PC-3 (cell line): ENCODE measurements around the gene KCNJ13. TPM values are rescaled to one million over a fixed set of nuclear protein-coding genes. Genes with fewer than 3 reads are reported as not detected.
"Not testable (repeated sequence)": the region's sequence is repeated elsewhere in the genome, so short reads cannot be mapped to it uniquely, and the experiment has no call there.

ENCODE experiments used
- ATAC-seq: fragments of 200-7000 bp; cut with Tn5 transposase; 2 replicates; pipeline ENCODE4 v1.9.1; 2020; ENCODE audit warnings: mild to moderate bottlenecking, moderate library complexity
- BruUV-seq: library from RNA; stranded (reverse); fragments of 400-500 nt; replicated peaks from 2 replicates; lab custom pipeline; 2021; lab: Mats Ljungman, UMichigan
- CTCF ChIA-PET: fragments of 300-600 bp; sonication (Branson Sonifier 250); formaldehyde crosslinking; loops from one replicate; lab custom pipeline; 2022; ENCODE audit warnings: antibody characterized with exemption; lab: Charles Lee
- POLR2A ChIA-PET: fragments of 300-600 bp; sonication (Branson Sonifier 250); formaldehyde crosslinking; loops from one replicate; lab custom pipeline; 2022; ENCODE audit warnings: antibody characterized with exemption; ENCODE audit not compliant: unreplicated experiment; lab: Charles Lee
- DNase-seq: peaks from one replicate; pipeline ENCODE4 v3.0.0-alpha.2; 2015
- H2AFZ ChIP-seq: fragments of 300-600 bp; sonication (generic); 2 replicates; pipeline ENCODE4 v1.6.0; 2016; ENCODE audit warnings: antibody characterized with exemption, low read length
- H3F3A ChIP-seq: fragments of 300-600 bp; sonication (generic); one replicate; pipeline ENCODE4 v1.6.0; 2017; ENCODE audit warnings: antibody characterized with exemption, low read length, control low read depth, mild to moderate bottlenecking; ENCODE audit not compliant: unreplicated experiment
- H3K27ac ChIP-seq: fragments of 300-600 bp; sonication (generic); 2 replicates; pipeline ENCODE4 v1.5.1; 2016; ENCODE audit warnings: mild to moderate bottlenecking, low read length
- H3K27me3 ChIP-seq: fragments of 300-600 bp; sonication (generic); 2 replicates; pipeline ENCODE4 v1.6.1; 2016; ENCODE audit warnings: low read length, mixed read lengths
- H3K36me3 ChIP-seq: fragments of 300-600 bp; sonication (generic); 2 replicates; pipeline ENCODE4 v1.6.1; 2016; ENCODE audit warnings: low read depth, mixed run types, low read length, mixed read lengths
- H3K4me1 ChIP-seq: fragments of 300-600 bp; sonication (generic); 2 replicates; pipeline ENCODE4 v1.5.1; 2016; ENCODE audit warnings: low read length; ENCODE audit not compliant: insufficient read depth
- H3K4me2 ChIP-seq: fragments of 300-600 bp; sonication (generic); 2 replicates; pipeline ENCODE4 v1.6.0; 2016; ENCODE audit warnings: low read length
- H3K4me3 ChIP-seq: fragments of 300-600 bp; sonication (generic); 2 replicates; pipeline ENCODE4 v1.5.1; 2016; ENCODE audit warnings: mild to moderate bottlenecking, low read length, mixed read lengths
- H3K79me2 ChIP-seq: fragments of 300-600 bp; sonication (generic); 2 replicates; pipeline ENCODE4 v1.6.1; 2017; ENCODE audit warnings: low read length, mixed read lengths
- H3K9ac ChIP-seq: fragments of 300-600 bp; sonication (generic); 2 replicates; pipeline ENCODE4 v1.6.0; 2016; ENCODE audit warnings: mild to moderate bottlenecking, low read length
- H3K9me2 ChIP-seq: fragments of 300-600 bp; sonication (generic); replicated peaks from 2 replicates; pipeline ENCODE4 v1.6.1; 2016; ENCODE audit warnings: mixed run types, low read length, mixed read lengths
- H3K9me3 ChIP-seq: fragments of 300-600 bp; sonication (generic); 2 replicates; pipeline ENCODE4 v1.6.1; 2016; ENCODE audit warnings: low read length, mixed read lengths
- H4K20me1 ChIP-seq: fragments of 300-600 bp; sonication (generic); 2 replicates; pipeline ENCODE4 v1.6.1; 2016; ENCODE audit warnings: low read length, mixed read lengths
- CTCF ChIP-seq: fragments of 300-600 bp; sonication (generic); conservative IDR thresholded peaks from 2 replicates; pipeline ENCODE4 v1.5.1; 2017; ENCODE audit warnings: antibody characterized with exemption, low read depth, mild to moderate bottlenecking, low read length
- EZH2 ChIP-seq: fragments of 300-600 bp; sonication (generic); IDR thresholded peaks from one replicate; pipeline ENCODE4 v1.6.1; 2017; ENCODE audit warnings: antibody characterized with exemption, mild to moderate bottlenecking, low read length; ENCODE audit not compliant: unreplicated experiment
- EZH2phosphoT487 ChIP-seq: fragments of 300-600 bp; sonication (generic); IDR thresholded peaks from 2 replicates; pipeline ENCODE4 v1.6.1; 2018; ENCODE audit warnings: mild to moderate bottlenecking, antibody characterized with exemption, low read length, borderline replicate concordance
- intact Hi-C: fragments of 100-400 bp; cut with micrococcal nuclease; formaldehyde crosslinking; loops from 2 replicates; pipeline ENCODE4 v1.9.0; 2023
- total RNA-seq: library from RNA; depleted of rRNA; stranded (reverse); fragments of >200 nt; gene quantifications from 2 replicates; pipeline ENCODE4 v1.2.3, GENCODE V29; 2014; rRNA removed

KCNJ13 gene
- total RNA-seq, 1 experiment from 2014 or later = not detected

- no peak for TF ChIP-seq CTCF
- TF ChIP-seq EZH2phosphoT487 = no peak
- TF ChIP-seq EZH2 = no peak
- H3K27ac ChIP-seq = no peak overlapping the region
- H3K9me3 ChIP-seq = no peaks in the 10 kb centered on the region
- ChIA-PET CTCF (no interaction called here), POLR2A (no interaction called here)
- no peak for DNase-seq
- no peak for ATAC-seq
- no peaks in the 10 kb centered on the region for H3K4me1 ChIP-seq
- no peaks in the 10 kb centered on the region for H3F3A ChIP-seq
- no peak overlapping the region for H2AFZ ChIP-seq
- H3K36me3 ChIP-seq = peaks cover 23% of the 10 kb centered on the region
- H4K20me1 ChIP-seq = peaks cover 23% of the 10 kb centered on the region; the same call in 1 of the 2 replicates
- intact Hi-C loops = no loop called here
- H3K9ac ChIP-seq = no peak overlapping the region
- no peaks in the 10 kb centered on the region for H3K27me3 ChIP-seq
- H3K9me2 ChIP-seq = no peaks in the 10 kb centered on the region
- no peak overlapping the region for H3K4me3 ChIP-seq
- H3K4me2 ChIP-seq = no peak overlapping the region
- BruUV-seq = no TSS peak
- H3K79me2 ChIP-seq = peaks cover 78% of the 10 kb centered on the region
Observed at GRCh38 chr2:232721882-232722281, 54.5 kb downstream of the KCNJ13 start.

DNA sequence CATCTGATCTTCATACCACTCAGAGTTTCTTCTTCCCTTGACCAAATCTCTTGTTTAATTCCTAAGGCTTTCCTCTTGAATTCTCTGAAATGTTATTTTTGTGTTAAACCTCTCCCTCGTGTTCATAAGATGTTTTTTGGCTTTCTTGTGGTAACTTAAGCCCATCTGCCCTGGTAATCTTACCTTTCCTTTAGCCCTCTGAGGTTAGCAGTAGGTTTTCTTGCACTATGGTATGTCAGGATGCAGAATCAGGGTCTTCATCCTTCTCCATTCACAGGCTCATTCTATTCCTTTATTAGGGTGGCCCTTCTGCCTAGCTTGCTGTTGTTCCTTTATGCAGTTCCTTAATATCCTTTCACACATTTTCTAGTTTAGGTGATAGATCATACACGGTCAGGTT lies 55.1 kb downstream of the KCNJ13 start:
- no peak for DNase-seq
- CTCF ChIA-PET = no interaction called here
- Histone ChIP-seq H4K20me1 (peaks cover 23% of the 10 kb centered on the region; the same call in 1 of the 2 replicates), H3K4me2 (no peak overlapping the region), H3K4me3 (no peak overlapping the region), H3K27ac (no peak overlapping the region), H3K9me3 (no peaks in the 10 kb centered on the region), H3F3A (no peaks in the 10 kb centered on the region), H2AFZ (no peak overlapping the region), H3K4me1 (no peaks in the 10 kb centered on the region), H3K9ac (no peak overlapping the region), H3K27me3 (no peaks in the 10 kb centered on the region), H3K36me3 (peaks cover 23% of the 10 kb centered on the region), H3K79me2 (peaks cover 81% of the 10 kb centered on the region), H3K9me2 (no peaks in the 10 kb centered on the region)
- BruUV-seq = no TSS peak
- TF ChIP-seq EZH2 (no peak), CTCF (no peak), EZH2phosphoT487 (no peak)
- intact Hi-C loops = no loop called here
- POLR2A ChIA-PET = no interaction called here
- ATAC-seq = no peak

DNA sequence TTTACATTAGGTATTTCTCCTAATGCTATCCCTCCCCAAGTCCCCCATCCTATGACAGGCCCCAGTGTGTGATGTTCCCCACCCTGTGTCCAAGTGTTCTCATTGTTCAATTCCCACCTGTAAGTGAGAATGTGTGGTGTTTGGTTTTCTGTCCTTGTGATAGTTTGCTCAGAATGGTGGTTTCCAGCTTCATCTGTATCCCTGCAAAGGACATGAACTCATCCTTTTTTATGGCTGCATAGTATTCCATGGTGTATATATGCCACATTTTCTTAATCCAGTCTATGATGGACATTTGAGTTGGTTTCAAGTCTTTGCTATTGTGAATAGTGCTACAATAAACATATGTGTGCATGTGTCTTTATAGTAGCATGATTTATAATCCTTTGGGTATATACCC lies 56.3 kb downstream of the KCNJ13 start:
- H3K9ac ChIP-seq, ATAC-seq, H3K4me2 ChIP-seq, DNase-seq, H3K4me1 ChIP-seq, CTCF ChIA-PET, intact Hi-C loops, H3F3A ChIP-seq, H3K9me2 ChIP-seq, H3K4me3 ChIP-seq, H3K27ac ChIP-seq, POLR2A ChIA-PET, H3K9me3 ChIP-seq, BruUV-seq, H3K27me3 ChIP-seq, H2AFZ ChIP-seq: not testable (repeated sequence)
- Histone ChIP-seq H3K36me3 (peaks cover 19% of the 10 kb centered on the region), H4K20me1 (peaks cover 23% of the 10 kb centered on the region; the same call in 1 of the 2 replicates), H3K79me2 (peaks cover 84% of the 10 kb centered on the region)

Other genes with a start within 250 kb of the KCNJ13 start
- not detected in 2 replicates for gene CHRNG, start 236.9 kb downstream of the KCNJ13 start, total RNA-seq
- 5.9 and 6.3 TPM in 2 replicates for gene TIGD1, start 226.0 kb downstream of the KCNJ13 start, total RNA-seq
- gene EIF4E2, start 225.9 kb downstream of the KCNJ13 start, total RNA-seq = 53.9 and 55.1 TPM in 2 replicates
- gene EFHD1, start 143.0 kb downstream of the KCNJ13 start, total RNA-seq = 0.07 TPM in 1 of 2 replicates, not detected in the other
- 41.3 and 56.2 TPM in 2 replicates for gene GIGYF2, start 79.2 kb downstream of the KCNJ13 start, total RNA-seq
- 11.1 and 14.3 TPM in 2 replicates for gene SNORC, start 93.7 kb upstream of the KCNJ13 start, total RNA-seq
- gene NGEF, start 236.7 kb upstream of the KCNJ13 start, total RNA-seq = 71.3 and 80.2 TPM in 2 replicates